Measurements from ENCODE around the gene VPS8.

VPS8 gene

GRCh38 chr3:184811999-184812661 is at the start of gene VPS8:
Gene VPS8, plus strand, starts transcription at chr3:184812166. Its CDS starts 12,467 bp downstream, at chr3:184824633.
- peak; percentile 98 for DNase-seq

GRCh38 chr3:184764191-184764590 is 47.8 kb upstream of the VPS8 start:
- DNase-seq: no peak

GRCh38 chr3:184765047-184765729 is 46.8 kb upstream of the VPS8 start:
- DNase-seq: no peak

- DNase-seq: no peak
Observed at GRCh38 chr3:184765730-184766074, 46.3 kb upstream of the VPS8 start.

- DNase-seq: no peak
Observed at GRCh38 chr3:184766555-184767261, 45.3 kb upstream of the VPS8 start.

GRCh38 chr3:184767377-184767776 is 44.6 kb upstream of the VPS8 start:
- DNase-seq: no peak

- no peak for DNase-seq
Observed at GRCh38 chr3:184769382-184770170, 42.4 kb upstream of the VPS8 start.

- no peak for DNase-seq
Observed at GRCh38 chr3:184770541-184770940, 41.4 kb upstream of the VPS8 start.

GRCh38 chr3:184771301-184772127 is 40.5 kb upstream of the VPS8 start:
- no peak for DNase-seq

GRCh38 chr3:184772667-184773272 is 39.2 kb upstream of the VPS8 start:
- no peak for DNase-seq

GRCh38 chr3:184773283-184774186 is 38.4 kb upstream of the VPS8 start:
- DNase-seq: no peak

GRCh38 chr3:184776916-184777315 is 35.0 kb upstream of the VPS8 start:
- DNase-seq: no peak

GRCh38 chr3:184777566-184778356 is 34.2 kb upstream of the VPS8 start:
- peak; percentile 88 for DNase-seq

- DNase-seq: no peak
Observed at GRCh38 chr3:184778426-184779332, 33.3 kb upstream of the VPS8 start.

- no peak for DNase-seq
Observed at GRCh38 chr3:184780981-184781515, 30.9 kb upstream of the VPS8 start.

GRCh38 chr3:184781801-184782200 is 30.2 kb upstream of the VPS8 start:
- DNase-seq: no peak

- no peak for DNase-seq
Observed at GRCh38 chr3:184783319-184783718, 28.6 kb upstream of the VPS8 start.

- no peak for DNase-seq
Observed at GRCh38 chr3:184784731-184785500, 27.1 kb upstream of the VPS8 start.

All from activated CD4-positive, alpha-beta T cell treated with anti-CD3 and anti-CD28 coated beads, Interleukin-2, Interleukin-6, amounts not matched to agents 100 ng/mL and 50 ng/mL, durations not matched to agents 16 hours and 8 hours (primary cell).